ENCODE data around the gene PAPLN. TPM values are rescaled to one million over a fixed set of nuclear protein-coding genes. Genes with fewer than 3 reads are reported as not detected.

PAPLN gene
- total RNA-seq, 4 donors from 2014 or later = 13.4 to 47.7 (median 28.2) TPM

- no peaks in the 10 kb centered on the region for H3K9me3 ChIP-seq
- TF ChIP-seq EP300 (IDR thresholded peaks at IDR 0.05) (no peak), POLR2A (IDR thresholded peaks at IDR 0.05) (no peak), POLR2AphosphoS5 (IDR thresholded peaks at IDR 0.05) (no peak), CTCF (IDR thresholded peaks at IDR 0.05) (no peak)
- peak; percentile 17 for ATAC-seq
- no peak overlapping the region for H3K4me3 ChIP-seq
- H3K36me3 ChIP-seq = peaks cover 0 to 58% of the 10 kb centered on the region in 2 donors
- 92% methylated on average over 6 of the region's 29 CpGs; no CpG with 5 or more reads in 1 of the 2 donors for WGBS, 2 donors (ENCODE audit: low coverage in 1 of 2)
- no peak overlapping the region for H3K27ac ChIP-seq
- no peaks in the 10 kb centered on the region for H3K4me1 ChIP-seq
- H3K27me3 ChIP-seq = no peaks in the 10 kb centered on the region
Observed at GRCh38 chr14:73252491-73253322, 15.4 kb downstream of the PAPLN start.

DNA sequence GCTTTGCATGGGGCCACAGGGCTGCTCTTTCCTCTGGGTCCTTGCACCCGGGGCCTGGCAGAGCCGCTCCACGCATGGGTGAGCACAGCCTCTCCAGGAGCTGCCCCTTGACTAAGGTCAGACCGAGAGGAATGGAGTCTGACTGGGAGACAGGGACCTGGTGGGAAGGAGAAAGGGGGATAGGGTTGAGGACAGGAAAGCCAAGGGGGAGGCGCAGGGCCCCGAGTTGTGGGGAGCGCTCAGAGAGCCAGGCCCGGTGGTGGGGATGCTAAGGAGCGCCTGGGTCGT is 16.0 kb downstream of the PAPLN start:
- H3K27ac ChIP-seq = no peak overlapping the region
- H3K4me3 ChIP-seq = no peak overlapping the region
- peaks cover 0 to 58% of the 10 kb centered on the region in 2 donors for H3K36me3 ChIP-seq
- TF ChIP-seq CTCF (IDR thresholded peaks at IDR 0.05) = no peak
- TF ChIP-seq POLR2A (IDR thresholded peaks at IDR 0.05) = no peak
- TF ChIP-seq EP300 (IDR thresholded peaks at IDR 0.05) = no peak
- no peak for TF ChIP-seq POLR2AphosphoS5 (IDR thresholded peaks at IDR 0.05)
- no peaks in the 10 kb centered on the region for H3K9me3 ChIP-seq
- no peaks in the 10 kb centered on the region for H3K4me1 ChIP-seq
- no peak for ATAC-seq
- no peaks in the 10 kb centered on the region for H3K27me3 ChIP-seq
- 75% methylated on average over 4 of the region's 10 CpGs; no CpG with 5 or more reads in 1 of the 2 donors for WGBS, 2 donors (ENCODE audit: low coverage in 1 of 2)

DNA sequence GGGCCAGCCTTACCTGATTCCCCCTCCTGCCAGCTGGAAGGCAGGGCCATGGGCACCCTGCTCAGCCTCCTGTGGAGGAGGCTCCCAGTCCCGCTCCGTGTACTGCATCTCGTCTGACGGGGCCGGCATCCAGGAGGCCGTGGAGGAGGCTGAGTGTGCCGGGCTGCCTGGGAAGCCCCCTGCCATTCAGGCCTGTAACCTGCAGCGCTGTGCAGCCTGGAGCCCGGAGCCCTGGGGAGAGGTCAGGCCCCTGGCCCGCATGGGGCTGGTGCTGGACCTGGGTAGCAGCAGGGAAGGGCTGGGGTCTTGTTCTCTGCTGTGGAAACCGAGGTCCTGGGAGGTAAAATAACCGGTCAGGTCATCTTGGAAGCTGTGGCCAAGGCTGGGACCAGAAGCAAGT is 16.4 kb downstream of the PAPLN start:
- no peak for ATAC-seq

GRCh38 chr14:73254247-73255004 is 17.1 kb downstream of the PAPLN start:
- no peak overlapping the region for H3K4me3 ChIP-seq
- no peaks in the 10 kb centered on the region for H3K4me1 ChIP-seq
- H3K27me3 ChIP-seq = no peaks in the 10 kb centered on the region
- no peak overlapping the region for H3K27ac ChIP-seq
- peaks cover 0 to 68% of the 10 kb centered on the region in 2 donors for H3K36me3 ChIP-seq
- 80 to 100% methylated on average over 1 of the region's 28 CpGs for WGBS, 2 donors (ENCODE audit: low coverage in 1 of 2)
- ATAC-seq = no peak
- H3K9me3 ChIP-seq = no peaks in the 10 kb centered on the region
- no peak for TF ChIP-seq EP300 (IDR thresholded peaks at IDR 0.05)
- no peak for TF ChIP-seq CTCF (IDR thresholded peaks at IDR 0.05)
- no peak for TF ChIP-seq POLR2A (IDR thresholded peaks at IDR 0.05)
- TF ChIP-seq POLR2AphosphoS5 (IDR thresholded peaks at IDR 0.05) = no peak

More for the DNA sequence above, 16.4 kb downstream of the PAPLN start:
- WGBS, 2 donors (ENCODE audit: low coverage in 1 of 2) = 95% methylated on average over 4 of the region's 12 CpGs; no CpG with 5 or more reads in 1 of the 2 donors
- Histone ChIP-seq H3K9me3 (no peaks in the 10 kb centered on the region), H3K27ac (no peak overlapping the region), H3K4me1 (no peaks in the 10 kb centered on the region), H3K27me3 (no peaks in the 10 kb centered on the region), H3K36me3 (peaks cover 0 to 60% of the 10 kb centered on the region in 2 donors), H3K4me3 (no peak overlapping the region)
- no peak for TF ChIP-seq EP300 (IDR thresholded peaks at IDR 0.05)
- no peak for TF ChIP-seq CTCF (IDR thresholded peaks at IDR 0.05)
- TF ChIP-seq POLR2A (IDR thresholded peaks at IDR 0.05) = no peak
- TF ChIP-seq POLR2AphosphoS5 (IDR thresholded peaks at IDR 0.05) = no peak
